Endothelial cell (in vitro differentiated cells): Measurements from ENCODE around the gene HUWE1. TPM values are rescaled to one million over a fixed set of nuclear protein-coding genes. Genes with fewer than 3 reads are reported as not detected.

Source experiments
- DNase-seq: peaks from one replicate; pipeline ENCODE4 v3.0.0; 2021; ENCODE audit warnings: low spot score
- H3K27ac Mint-ChIP-seq: one replicate; pipeline ENCODE4 v1.8.0; 2021; ENCODE audit warnings: mixed read lengths, inconsistent platforms; ENCODE audit not compliant: unreplicated experiment
- H3K27me3 Mint-ChIP-seq: one replicate; pipeline ENCODE4 v1.8.0; 2021; ENCODE audit warnings: mild to moderate bottlenecking, moderate library complexity, mixed read lengths, inconsistent platforms; ENCODE audit not compliant: unreplicated experiment
- H3K36me3 Mint-ChIP-seq: one replicate; pipeline ENCODE4 v1.8.0; 2021; ENCODE audit warnings: mild to moderate bottlenecking, low read depth, mixed read lengths, inconsistent platforms; ENCODE audit not compliant: unreplicated experiment
- H3K4me1 Mint-ChIP-seq: one replicate; pipeline ENCODE4 v1.8.0; 2021; ENCODE audit warnings: mild to moderate bottlenecking, mixed read lengths, inconsistent platforms; ENCODE audit not compliant: unreplicated experiment
- H3K4me3 Mint-ChIP-seq: one replicate; pipeline ENCODE4 v1.8.0; 2021; ENCODE audit warnings: mild to moderate bottlenecking, mixed read lengths, inconsistent platforms; ENCODE audit not compliant: unreplicated experiment
- H3K9me3 Mint-ChIP-seq: one replicate; pipeline ENCODE4 v1.8.0; 2021; ENCODE audit warnings: mixed read lengths, inconsistent platforms; ENCODE audit not compliant: unreplicated experiment
- CTCF ChIP-seq: fragments of 200-600 bp; sonication (generic); IDR thresholded peaks from one replicate; pipeline ENCODE4 v1.5.0; 2021; ENCODE audit warnings: antibody characterized with exemption; ENCODE audit not compliant: unreplicated experiment
- total RNA-seq: library from RNA; stranded (reverse); fragmentation: NEBNext Ultra II Directional; extraction: Animal tissue kit (Norgen Biotek cat#: 25700); gene quantifications from one replicate; pipeline ENCODE4 v1.2.1, GENCODE V29; 2021; ENCODE audit not compliant: unreplicated experiment

Gene HUWE1
- total RNA-seq, 1 donor from 2014 or later = 270 TPM

GRCh38 chrX:53654376-53654775 lies 32.1 kb downstream of the HUWE1 start:
- Mint-ChIP-seq H3K4me3 (no peak overlapping the region), H3K9me3 (no peaks in the 10 kb centered on the region), H3K27ac (no peak overlapping the region), H3K4me1 (no peaks in the 10 kb centered on the region), H3K36me3 (peaks cover 7% of the 10 kb centered on the region), H3K27me3 (no peaks in the 10 kb centered on the region)
- no peak for DNase-seq
- no peak for TF ChIP-seq CTCF

GRCh38 chrX:53644751-53645150 lies 41.8 kb downstream of the HUWE1 start:
- H3K27ac Mint-ChIP-seq = no peak overlapping the region
- no peak for DNase-seq
- H3K27me3 Mint-ChIP-seq = peaks cover 1% of the 10 kb centered on the region
- H3K4me1 Mint-ChIP-seq = no peaks in the 10 kb centered on the region
- TF ChIP-seq CTCF = no peak
- H3K9me3 Mint-ChIP-seq = no peaks in the 10 kb centered on the region
- H3K36me3 Mint-ChIP-seq = peaks cover 10% of the 10 kb centered on the region
- H3K4me3 Mint-ChIP-seq = no peak overlapping the region

- Mint-ChIP-seq H3K36me3 (peaks cover 10% of the 10 kb centered on the region), H3K4me1 (no peaks in the 10 kb centered on the region), H3K27me3 (no peaks in the 10 kb centered on the region), H3K9me3 (no peaks in the 10 kb centered on the region), H3K27ac (no peak overlapping the region), H3K4me3 (peak overlapping the region; percentile 23)
- TF ChIP-seq CTCF = no peak
- no peak for DNase-seq
Observed at GRCh38 chrX:53642337-53642736, 44.2 kb downstream of the HUWE1 start.

GRCh38 chrX:53639257-53639656 lies 47.3 kb downstream of the HUWE1 start:
- H3K36me3 Mint-ChIP-seq = peaks cover 8% of the 10 kb centered on the region
- DNase-seq = no peak
- no peak for TF ChIP-seq CTCF
- H3K27ac Mint-ChIP-seq = no peak overlapping the region
- no peaks in the 10 kb centered on the region for H3K27me3 Mint-ChIP-seq
- H3K4me1 Mint-ChIP-seq = no peaks in the 10 kb centered on the region
- no peaks in the 10 kb centered on the region for H3K9me3 Mint-ChIP-seq
- no peak overlapping the region for H3K4me3 Mint-ChIP-seq

GRCh38 chrX:53637479-53637878 lies 49.0 kb downstream of the HUWE1 start:
- no peak for DNase-seq
- no peaks in the 10 kb centered on the region for H3K27me3 Mint-ChIP-seq
- H3K9me3 Mint-ChIP-seq = no peaks in the 10 kb centered on the region
- H3K4me3 Mint-ChIP-seq = no peak overlapping the region
- no peak overlapping the region for H3K27ac Mint-ChIP-seq
- no peaks in the 10 kb centered on the region for H3K4me1 Mint-ChIP-seq
- H3K36me3 Mint-ChIP-seq = peaks cover 19% of the 10 kb centered on the region
- TF ChIP-seq CTCF = no peak
